CD4-positive, alpha-beta memory T cell (primary cell): ENCODE results near the gene CREG1. TPM values are rescaled to one million over a fixed set of nuclear protein-coding genes. Genes with fewer than 3 reads are reported as not detected.
"Not testable (repeated sequence)": the region's sequence is repeated elsewhere in the genome, so short reads cannot be mapped to it uniquely, and the experiment has no call there.

ENCODE experiments used
- CTCF ChIA-PET: fragments of 350-600 bp; sonication (Branson Sonifier 250); formaldehyde crosslinking; loops from one replicate; lab custom pipeline; 2021; ENCODE audit warnings: inconsistent platforms; ENCODE audit not compliant: partially characterized antibody; lab: Charles Lee
- POLR2A ChIA-PET: fragments of 350-600 bp; sonication (Branson Sonifier 250); formaldehyde crosslinking; loops from one replicate; lab custom pipeline; 2021; ENCODE audit not compliant: partially characterized antibody; lab: Charles Lee
- DNase-seq, 5 donors: peaks; one replicate each; pipeline versions ENCODE4 v3.0.0 to v3.0.0-alpha.2; 2020 to 2022; ENCODE audit warnings: mixed read lengths in 1 of 5
- H3K27ac ChIP-seq: one replicate; pipeline ENCODE4 v1.7.0; 2013; ENCODE audit warnings: low read depth, low read length
- H3K27me3 ChIP-seq: 2 replicates; pipeline ENCODE4 v1.7.0; 2013; ENCODE audit warnings: mild to moderate bottlenecking, low read length, moderate library complexity; ENCODE audit not compliant: insufficient read depth
- H3K36me3 ChIP-seq: 2 replicates; pipeline ENCODE4 v1.7.0; 2013; ENCODE audit warnings: mild to moderate bottlenecking, low read length, moderate library complexity; ENCODE audit not compliant: insufficient read depth
- H3K4me1 ChIP-seq: 2 replicates; pipeline ENCODE4 v1.7.0; 2013; ENCODE audit warnings: mild to moderate bottlenecking, low read length, moderate library complexity; ENCODE audit not compliant: insufficient read depth
- H3K4me3 ChIP-seq, 2 donors: one replicate each; pipeline ENCODE4 v1.7.0; 2013; ENCODE audit warnings: low read length in 2 of 2, mild to moderate bottlenecking in 1 of 2
- H3K9me3 ChIP-seq, 2 donors: one replicate each; pipeline ENCODE4 v1.7.0; 2013; ENCODE audit warnings: low read length in 2 of 2, control low read depth in 1 of 2; ENCODE audit not compliant: control insufficient read depth in 1 of 2
- H3K27ac Mint-ChIP-seq, 7 donors: one replicate each; pipeline ENCODE4 v1.8.0; 2020 to 2021; ENCODE audit warnings: mixed read lengths in 7 of 7, mild to moderate bottlenecking in 6 of 7, inconsistent platforms in 3 of 7, moderate library complexity in 3 of 7
- H3K27me3 Mint-ChIP-seq, 2 donors: one replicate each; pipeline ENCODE4 v1.8.0; 2020 to 2021; ENCODE audit warnings: mixed read lengths in 2 of 2
- H3K36me3 Mint-ChIP-seq, 2 donors: one replicate each; pipeline ENCODE4 v1.8.0; 2020 to 2021; ENCODE audit warnings: mixed read lengths in 2 of 2, inconsistent platforms in 1 of 2, mild to moderate bottlenecking in 1 of 2
- H3K4me1 Mint-ChIP-seq, 4 donors: one replicate each; pipeline ENCODE4 v1.8.0; 2020 to 2021; ENCODE audit warnings: mixed read lengths in 4 of 4, mild to moderate bottlenecking in 1 of 4
- H3K4me3 Mint-ChIP-seq, 8 donors: one replicate each; pipeline ENCODE4 v1.8.0; 2020 to 2021; ENCODE audit warnings: mixed read lengths in 8 of 8, mild to moderate bottlenecking in 7 of 8, moderate library complexity in 6 of 8, inconsistent platforms in 3 of 8
- H3K9me3 Mint-ChIP-seq, 8 donors: one replicate each; pipeline ENCODE4 v1.8.0; 2020 to 2021; ENCODE audit warnings: mixed read lengths in 8 of 8, mild to moderate bottlenecking in 5 of 8, inconsistent platforms in 3 of 8, moderate library complexity in 1 of 8
- intact Hi-C: fragments of 100-400 bp; cut with micrococcal nuclease; formaldehyde crosslinking; loops from one replicate; pipeline ENCODE4 v1.15.1; 2023
- polyA plus RNA-seq, 2 donors: library from polyadenylated mRNA; unstranded; fragments of 300-500 nt; fragmentation: Illumina TruSeq; gene quantifications; one replicate each; pipeline ENCODE4 v1.2.3, GENCODE V29; 2021
- total RNA-seq, 2 experiments: library from RNA; stranded (reverse); gene quantifications; one replicate each; pipeline ENCODE4 v1.2.3, GENCODE V29; 2021

Gene CREG1
- total and polyA plus RNA-seq, 4 experiments from 2014 or later, result 19.4 to 27.7 (median 21.3) TPM

- Histone ChIP-seq H3K27me3 (no peaks in the 10 kb centered on the region), H3K27ac (no peak overlapping the region), H3K4me1 (peaks cover 28% of the 10 kb centered on the region), H3K36me3 (no peaks in the 10 kb centered on the region), H3K9me3 (no peaks in the 10 kb centered on the region), H3K4me3 (no peak overlapping the region)
- peak overlapping the region in 1 of 7 donors; percentile 60 for H3K27ac Mint-ChIP-seq
- peaks cover 0 to 3% of the 10 kb centered on the region in 2 donors for H3K27me3 Mint-ChIP-seq
- H3K36me3 Mint-ChIP-seq, result peaks cover 0 to 2% of the 10 kb centered on the region in 2 donors
- ChIA-PET CTCF (interaction anchor here (0.5 to 4.7 kb wide), 28 partner anchors 8 to 647 kb away, joined by 3 to 34 read pairs (median 4); partner anchors contain the start of gene POU2F1), POLR2A (interaction anchor here (0.7 kb wide), 1 partner anchor 288 kb away, joined by 3 read pairs; no protein-coding TSS in a partner anchor)
- no peaks in the 10 kb centered on the region for H3K9me3 Mint-ChIP-seq
- intact Hi-C loops, result loop anchor here (1.0 to 10.0 kb wide), 5 partner anchors 61 to 490 kb away; no protein-coding TSS in a partner anchor
- H3K4me1 Mint-ChIP-seq, result peaks cover 10 to 37% (median 28%) of the 10 kb centered on the region in 4 donors
- peak; percentile 64 to 80 (median 67) for DNase-seq
- peak overlapping the region in 1 of 8 donors; percentile 22 for H3K4me3 Mint-ChIP-seq
These were observed 2.6 kb upstream of the CREG1 start for GRCh38 chr1:167555971-167556714.

GRCh38 chr1:167555072-167555471 lies 1.5 kb upstream of the CREG1 start:
- H3K9me3 Mint-ChIP-seq, DNase-seq, H3K36me3 Mint-ChIP-seq, H3K27me3 ChIP-seq, H3K36me3 ChIP-seq, POLR2A ChIA-PET, H3K9me3 ChIP-seq, H3K27ac ChIP-seq, H3K27me3 Mint-ChIP-seq, H3K4me3 ChIP-seq: not testable (repeated sequence)
- peak overlapping the region in 2 of 8 donors; percentile 31 to 64 for H3K4me3 Mint-ChIP-seq
- H3K27ac Mint-ChIP-seq, result peak overlapping the region in 1 of 7 donors; percentile 9
- peaks cover 19 to 48% (median 36%) of the 10 kb centered on the region in 4 donors for H3K4me1 Mint-ChIP-seq
- peaks cover 30% of the 10 kb centered on the region for H3K4me1 ChIP-seq
- intact Hi-C loops, result loop anchor here (10.0 kb wide), 1 partner anchor 60 kb away; no protein-coding TSS in a partner anchor
- CTCF ChIA-PET, result interaction anchor here (0.8 to 4.7 kb wide), 19 partner anchors 8 to 646 kb away, joined by 3 to 34 read pairs (median 4); partner anchors contain the start of gene POU2F1

GRCh38 chr1:167554028-167554779 lies 642 bp upstream of the CREG1 start:
- intact Hi-C loops, result loop anchor here (5.0 to 10.0 kb wide), 3 partner anchors 59 to 642 kb away; partner anchors contain the start of genes DCAF6 and MPC2
- peak overlapping the region; percentile 74 to 77 for H3K4me3 ChIP-seq

GRCh38 chr1:167551362-167551761 lies 2.2 kb downstream of the CREG1 start:
- DNase-seq, result no peak
- Mint-ChIP-seq H3K27me3 (no peaks in the 10 kb centered on the region), H3K4me3 (peak overlapping the region in 1 of 8 donors; percentile 35), H3K36me3 (peaks cover 8 to 16% of the 10 kb centered on the region in 2 donors), H3K27ac (no peak overlapping the region), H3K4me1 (peaks cover 23 to 56% (median 41%) of the 10 kb centered on the region in 4 donors), H3K9me3 (no peaks in the 10 kb centered on the region)
- Histone ChIP-seq H3K27me3 (no peaks in the 10 kb centered on the region), H3K9me3 (no peaks in the 10 kb centered on the region), H3K4me1 (peaks cover 30% of the 10 kb centered on the region), H3K27ac (no peak overlapping the region), H3K4me3 (no peak overlapping the region), H3K36me3 (no peaks in the 10 kb centered on the region)
- ChIA-PET CTCF (interaction anchor here (1.1 to 6.5 kb wide), 3 partner anchors 11 to 18 kb away, joined by 4 to 55 read pairs (median 7); no protein-coding TSS in a partner anchor), POLR2A (no interaction called here)
- intact Hi-C loops, result loop anchor here (5.0 to 10.0 kb wide), 3 partner anchors 57 to 639 kb away; partner anchors contain the start of genes DCAF6 and MPC2

More at GRCh38 chr1:167554028-167554779, 642 bp upstream of the CREG1 start:
- Mint-ChIP-seq H3K27me3 (peaks cover 0 to 3% of the 10 kb centered on the region in 2 donors), H3K36me3 (peaks cover 0 to 2% of the 10 kb centered on the region in 2 donors), H3K9me3 (no peaks in the 10 kb centered on the region), H3K4me1 (peaks cover 19 to 48% (median 36%) of the 10 kb centered on the region in 4 donors), H3K27ac (peak overlapping the region; percentile 29 to 86 (median 78)), H3K4me3 (peak overlapping the region; percentile 87 to 94 (median 90))
- ChIA-PET CTCF (interaction anchor here (0.7 to 6.5 kb wide), 22 partner anchors 9 to 643 kb away, joined by 3 to 55 read pairs (median 4); partner anchors contain the start of gene POU2F1), POLR2A (interaction anchor here (0.6 to 1.9 kb wide), 20 partner anchors 10 to 510 kb away, joined by 3 to 28 read pairs (median 4); partner anchors contain the start of genes CD247, DCAF6 and POU2F1)
- Histone ChIP-seq H3K9me3 (no peaks in the 10 kb centered on the region), H3K4me1 (peaks cover 30% of the 10 kb centered on the region), H3K36me3 (no peaks in the 10 kb centered on the region), H3K27me3 (no peaks in the 10 kb centered on the region), H3K27ac (no peak overlapping the region)
- DNase-seq, result peak in 1 of 5 donors; percentile 43

GRCh38 chr1:167548059-167548932 lies 5.3 kb downstream of the CREG1 start:
- peaks cover 19% of the 10 kb centered on the region for H3K4me1 ChIP-seq
- H3K27ac Mint-ChIP-seq, result no peak overlapping the region

GRCh38 chr1:167546935-167547334 lies 6.6 kb downstream of the CREG1 start:
- Histone ChIP-seq H3K9me3 (no peaks in the 10 kb centered on the region), H3K27me3 (no peaks in the 10 kb centered on the region), H3K4me1 (peaks cover 12% of the 10 kb centered on the region), H3K27ac (no peak overlapping the region), H3K36me3 (no peaks in the 10 kb centered on the region), H3K4me3 (no peak overlapping the region)
- H3K27ac Mint-ChIP-seq, result no peak overlapping the region
- POLR2A ChIA-PET, result no interaction called here
- no peaks in the 10 kb centered on the region for H3K9me3 Mint-ChIP-seq
- CTCF ChIA-PET, result interaction anchor here (1.0 to 1.1 kb wide), 2 partner anchors 9 to 13 kb away, joined by 3 to 4 read pairs; no protein-coding TSS in a partner anchor
- H3K4me3 Mint-ChIP-seq, result no peak overlapping the region
- H3K4me1 Mint-ChIP-seq, result peaks cover 14 to 30% (median 19%) of the 10 kb centered on the region in 4 donors
- intact Hi-C loops, result no loop called here
- no peak for DNase-seq
- no peaks in the 10 kb centered on the region for H3K27me3 Mint-ChIP-seq
- peaks cover 18 to 42% of the 10 kb centered on the region in 2 donors for H3K36me3 Mint-ChIP-seq

More at GRCh38 chr1:167548059-167548932, 5.3 kb downstream of the CREG1 start:
- Mint-ChIP-seq H3K27me3 (no peaks in the 10 kb centered on the region), H3K4me1 (peaks cover 18 to 40% (median 27%) of the 10 kb centered on the region in 4 donors), H3K4me3 (no peak overlapping the region), H3K9me3 (no peaks in the 10 kb centered on the region), H3K36me3 (peaks cover 18 to 36% of the 10 kb centered on the region in 2 donors)
- no peaks in the 10 kb centered on the region for H3K9me3 ChIP-seq
- H3K4me3 ChIP-seq, result no peak overlapping the region
- ChIA-PET CTCF (interaction anchor here (0.5 to 6.5 kb wide), 6 partner anchors 8 to 68 kb away, joined by 3 to 55 read pairs (median 3); no protein-coding TSS in a partner anchor), POLR2A (no interaction called here)
- no peak for DNase-seq
- H3K27me3 ChIP-seq, result no peaks in the 10 kb centered on the region
- H3K36me3 ChIP-seq, result no peaks in the 10 kb centered on the region
- no peak overlapping the region for H3K27ac ChIP-seq
- intact Hi-C loops, result no loop called here
